Activated T-helper 17 cell treated with anti-CD3 and anti-CD28 coated beads, Interleukin-2, amount 50 U/mL, for 72 hours (primary cell): ENCODE results near the gene CXCR2. TPM values are rescaled to one million over a fixed set of nuclear protein-coding genes. Genes with fewer than 3 reads are reported as not detected.

Experiments used
- ATAC-seq: fragments of 150-1000 bp; cut with Tn5 transposase; replicated peaks from 2 replicates; pipeline ENCODE4 v1.10.0; 2021; ENCODE audit warnings: mild to moderate bottlenecking, moderate library complexity
- H3K27ac Mint-ChIP-seq: one replicate; pipeline ENCODE4 v1.8.0; 2022; ENCODE audit warnings: mixed read lengths
- H3K27me3 Mint-ChIP-seq: one replicate; pipeline ENCODE4 v1.8.0; 2022; ENCODE audit warnings: mixed read lengths
- H3K36me3 Mint-ChIP-seq: one replicate; pipeline ENCODE4 v1.8.0; 2022; ENCODE audit warnings: low read depth, mild to moderate bottlenecking, mixed read lengths
- H3K4me1 Mint-ChIP-seq: one replicate; pipeline ENCODE4 v1.8.0; 2022; ENCODE audit warnings: mixed read lengths
- H3K4me3 Mint-ChIP-seq: one replicate; pipeline ENCODE4 v1.8.0; 2022; ENCODE audit warnings: mild to moderate bottlenecking, mixed read lengths
- H3K9me3 Mint-ChIP-seq: one replicate; pipeline ENCODE4 v1.8.0; 2022; ENCODE audit warnings: mixed read lengths
- total RNA-seq, 2 donors: library from RNA; stranded (reverse); gene quantifications; one replicate each; pipeline ENCODE4 v1.2.3, GENCODE V29; 2022

CXCR2 gene
- total RNA-seq, 2 donors from 2014 or later: 0.48 TPM; not detected in 1

DNA sequence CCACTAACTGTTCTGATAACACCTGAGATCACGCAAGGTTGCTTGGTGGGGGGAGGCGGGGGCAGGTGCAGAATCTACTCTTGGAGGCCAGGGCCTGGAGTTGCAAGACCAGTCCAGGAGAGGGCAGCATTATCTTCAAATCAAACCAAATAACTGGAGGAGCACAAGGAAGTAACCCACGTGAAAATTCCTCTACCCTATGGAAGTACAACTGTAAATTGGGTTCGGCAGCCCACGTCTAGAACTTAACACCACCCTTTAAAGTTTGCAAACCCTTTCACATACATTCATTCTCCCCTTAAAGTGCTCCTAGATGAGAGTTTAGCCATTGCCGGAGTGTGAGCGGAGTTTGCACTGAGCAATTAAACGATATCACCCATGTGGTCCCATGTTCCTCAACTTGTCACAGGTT is 60.5 kb downstream of the CXCR2 start:
- Mint-ChIP-seq H3K27me3 (no peaks in the 10 kb centered on the region), H3K4me1 (no peaks in the 10 kb centered on the region), H3K27ac (no peak overlapping the region), H3K4me3 (no peak overlapping the region), H3K9me3 (no peaks in the 10 kb centered on the region), H3K36me3 (no peaks in the 10 kb centered on the region)
- peak; percentile 90 for ATAC-seq

Other genes starting within 250 kb of the CXCR2 start
- gene TNS1, start 123.0 kb upstream of the CXCR2 start, total RNA-seq: 10 to 100 TPM in 1 of 2 donors, 1 to 10 TPM in 1; 4.4 to 44.9 TPM
- 1 to 10 TPM in 1 of 2 donors, under 1 TPM in 1; 0.19 to 2.4 TPM for gene RUFY4, start 56.8 kb upstream of the CXCR2 start, total RNA-seq
- not detected for gene CXCR1, start 40.9 kb downstream of the CXCR2 start, total RNA-seq
- 100 to 1,000 TPM; 679 to 681 TPM for gene ARPC2, start 91.2 kb downstream of the CXCR2 start, total RNA-seq
- 1 to 10 TPM; 1.3 to 1.4 TPM for gene GPBAR1, start 135.0 kb downstream of the CXCR2 start, total RNA-seq
- 10 to 100 TPM; 60.0 to 77.5 TPM for gene AAMP, start 144.1 kb downstream of the CXCR2 start, total RNA-seq
- gene PNKD, start 144.5 kb downstream of the CXCR2 start, total RNA-seq: 10 to 100 TPM; 21.1 to 30.9 TPM
- 10 to 100 TPM; 50.9 to 62.0 TPM for gene TMBIM1, start 166.5 kb downstream of the CXCR2 start, total RNA-seq
- not detected for gene CATIP, start 230.8 kb downstream of the CXCR2 start, total RNA-seq